Suprapubic skin (tissue), 3 donors: ENCODE measurements around the gene MAST1.

ENCODE experiments used
- POLR2A ChIP-seq, 2 donors: fragments of 450-650 bp; IDR thresholded peaks; one replicate each; pipeline ENCODE4 v1.6.1; 2017; ENCODE audit warnings: antibody characterized with exemption in 2 of 2, mild to moderate bottlenecking in 2 of 2, moderate library complexity in 2 of 2
- TF ChIP-seq, protein P1 (sequence below), 2 donors: fragments of 200-600 bp in 1 of 2; fragments of 450-650 bp in 1 of 2; sonication (generic) in 1 of 2; IDR thresholded peaks; one replicate each; pipeline ENCODE4 v1.5.1; 2016 to 2019; ENCODE audit warnings: antibody characterized with exemption in 2 of 2, mild to moderate bottlenecking in 1 of 2, moderate library complexity in 1 of 2

DNA sequence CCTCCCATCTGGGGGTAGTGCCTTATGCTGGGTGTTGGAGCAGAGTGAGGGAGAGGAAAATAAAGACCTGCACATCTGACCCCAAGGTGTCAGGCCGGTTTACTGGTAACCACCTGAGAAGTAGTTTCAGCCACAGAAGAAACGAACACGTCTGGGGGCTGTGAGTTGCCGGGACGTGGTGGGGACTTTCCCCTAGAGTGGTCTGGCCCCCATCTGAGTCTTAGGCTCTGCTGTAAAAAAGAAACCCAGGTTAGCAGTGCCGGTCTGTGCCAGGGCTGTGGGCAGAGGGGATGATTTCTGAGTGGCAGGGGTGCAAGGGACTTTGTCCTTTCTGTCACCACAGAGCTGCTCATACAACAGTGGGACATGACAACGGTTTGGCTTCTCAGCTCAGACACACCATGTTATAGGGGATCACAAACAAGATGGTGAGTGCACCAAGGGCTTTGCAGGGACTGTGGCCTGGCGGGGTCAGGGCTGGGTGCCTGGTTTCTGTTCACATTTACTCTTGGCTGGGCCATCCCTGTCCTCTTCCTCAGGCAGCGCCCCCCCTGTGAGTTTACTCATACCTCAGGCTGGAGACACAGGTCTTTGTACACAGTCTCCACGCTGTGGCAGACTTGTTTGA is 61.7 kb downstream of the MAST1 start:
- TF ChIP-seq, protein P1, sequence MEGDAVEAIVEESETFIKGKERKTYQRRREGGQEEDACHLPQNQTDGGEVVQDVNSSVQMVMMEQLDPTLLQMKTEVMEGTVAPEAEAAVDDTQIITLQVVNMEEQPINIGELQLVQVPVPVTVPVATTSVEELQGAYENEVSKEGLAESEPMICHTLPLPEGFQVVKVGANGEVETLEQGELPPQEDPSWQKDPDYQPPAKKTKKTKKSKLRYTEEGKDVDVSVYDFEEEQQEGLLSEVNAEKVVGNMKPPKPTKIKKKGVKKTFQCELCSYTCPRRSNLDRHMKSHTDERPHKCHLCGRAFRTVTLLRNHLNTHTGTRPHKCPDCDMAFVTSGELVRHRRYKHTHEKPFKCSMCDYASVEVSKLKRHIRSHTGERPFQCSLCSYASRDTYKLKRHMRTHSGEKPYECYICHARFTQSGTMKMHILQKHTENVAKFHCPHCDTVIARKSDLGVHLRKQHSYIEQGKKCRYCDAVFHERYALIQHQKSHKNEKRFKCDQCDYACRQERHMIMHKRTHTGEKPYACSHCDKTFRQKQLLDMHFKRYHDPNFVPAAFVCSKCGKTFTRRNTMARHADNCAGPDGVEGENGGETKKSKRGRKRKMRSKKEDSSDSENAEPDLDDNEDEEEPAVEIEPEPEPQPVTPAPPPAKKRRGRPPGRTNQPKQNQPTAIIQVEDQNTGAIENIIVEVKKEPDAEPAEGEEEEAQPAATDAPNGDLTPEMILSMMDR (IDR thresholded peaks at IDR 0.05) = no peak
- TF ChIP-seq POLR2A (IDR thresholded peaks at IDR 0.05) = no peak
